ENCODE results near the gene PDE4C.

Gene PDE4C

GRCh38 chr19:18253716-18254115 lies 27.5 kb upstream of the PDE4C start:
- TF ChIP-seq ISL1 (CRISPR knock-in tag; IDR thresholded peaks at IDR 0.05) (no peak), ZNF8 (CRISPR knock-in tag; IDR thresholded peaks at IDR 0.05) (no peak), ZC3H10 (CRISPR knock-in tag; IDR thresholded peaks at IDR 0.05) (no peak), CSDC2 (CRISPR knock-in tag; IDR thresholded peaks at IDR 0.05) (no peak), RARB (CRISPR knock-in tag; IDR thresholded peaks at IDR 0.05) (no peak), ESRRG (CRISPR knock-in tag; IDR thresholded peaks at IDR 0.05) (no peak), SNAI2 (CRISPR knock-in tag; IDR thresholded peaks at IDR 0.05) (no peak), BACH2 (CRISPR knock-in tag; IDR thresholded peaks at IDR 0.05; ENCODE audit: borderline replicate concordance) (no peak), GLIS3 (CRISPR knock-in tag; IDR thresholded peaks at IDR 0.05) (no peak), TOX (CRISPR knock-in tag; IDR thresholded peaks at IDR 0.05; ENCODE audit: borderline replicate concordance) (no peak), ZFP30 (CRISPR knock-in tag; IDR thresholded peaks at IDR 0.05) (no peak), TCF4 (CRISPR knock-in tag; IDR thresholded peaks at IDR 0.05; ENCODE audit: borderline replicate concordance) (no peak), ZNF565 (CRISPR knock-in tag; conservative IDR thresholded peaks at IDR 0.05; ENCODE audit: low read depth) (no peak)
- TF ChIP-seq, protein P1, sequence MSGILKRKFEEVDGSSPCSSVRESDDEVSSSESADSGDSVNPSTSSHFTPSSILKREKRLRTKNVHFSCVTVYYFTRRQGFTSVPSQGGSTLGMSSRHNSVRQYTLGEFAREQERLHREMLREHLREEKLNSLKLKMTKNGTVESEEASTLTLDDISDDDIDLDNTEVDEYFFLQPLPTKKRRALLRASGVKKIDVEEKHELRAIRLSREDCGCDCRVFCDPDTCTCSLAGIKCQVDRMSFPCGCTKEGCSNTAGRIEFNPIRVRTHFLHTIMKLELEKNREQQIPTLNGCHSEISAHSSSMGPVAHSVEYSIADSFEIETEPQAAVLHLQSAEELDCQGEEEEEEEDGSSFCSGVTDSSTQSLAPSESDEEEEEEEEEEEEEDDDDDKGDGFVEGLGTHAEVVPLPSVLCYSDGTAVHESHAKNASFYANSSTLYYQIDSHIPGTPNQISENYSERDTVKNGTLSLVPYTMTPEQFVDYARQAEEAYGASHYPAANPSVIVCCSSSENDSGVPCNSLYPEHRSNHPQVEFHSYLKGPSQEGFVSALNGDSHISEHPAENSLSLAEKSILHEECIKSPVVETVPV (CRISPR knock-in tag; IDR thresholded peaks at IDR 0.05), result no peak
- TF ChIP-seq, protein P2, sequence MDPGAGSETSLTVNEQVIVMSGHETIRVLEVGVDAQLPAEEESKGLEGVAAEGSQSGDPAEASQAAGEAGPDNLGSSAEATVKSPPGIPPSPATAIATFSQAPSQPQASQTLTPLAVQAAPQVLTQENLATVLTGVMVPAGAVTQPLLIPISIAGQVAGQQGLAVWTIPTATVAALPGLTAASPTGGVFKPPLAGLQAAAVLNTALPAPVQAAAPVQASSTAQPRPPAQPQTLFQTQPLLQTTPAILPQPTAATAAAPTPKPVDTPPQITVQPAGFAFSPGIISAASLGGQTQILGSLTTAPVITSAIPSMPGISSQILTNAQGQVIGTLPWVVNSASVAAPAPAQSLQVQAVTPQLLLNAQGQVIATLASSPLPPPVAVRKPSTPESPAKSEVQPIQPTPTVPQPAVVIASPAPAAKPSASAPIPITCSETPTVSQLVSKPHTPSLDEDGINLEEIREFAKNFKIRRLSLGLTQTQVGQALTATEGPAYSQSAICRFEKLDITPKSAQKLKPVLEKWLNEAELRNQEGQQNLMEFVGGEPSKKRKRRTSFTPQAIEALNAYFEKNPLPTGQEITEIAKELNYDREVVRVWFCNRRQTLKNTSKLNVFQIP (CRISPR knock-in tag; IDR thresholded peaks at IDR 0.05; ENCODE audit: borderline replicate concordance, low read depth), result no peak
- TF ChIP-seq, protein P3, sequence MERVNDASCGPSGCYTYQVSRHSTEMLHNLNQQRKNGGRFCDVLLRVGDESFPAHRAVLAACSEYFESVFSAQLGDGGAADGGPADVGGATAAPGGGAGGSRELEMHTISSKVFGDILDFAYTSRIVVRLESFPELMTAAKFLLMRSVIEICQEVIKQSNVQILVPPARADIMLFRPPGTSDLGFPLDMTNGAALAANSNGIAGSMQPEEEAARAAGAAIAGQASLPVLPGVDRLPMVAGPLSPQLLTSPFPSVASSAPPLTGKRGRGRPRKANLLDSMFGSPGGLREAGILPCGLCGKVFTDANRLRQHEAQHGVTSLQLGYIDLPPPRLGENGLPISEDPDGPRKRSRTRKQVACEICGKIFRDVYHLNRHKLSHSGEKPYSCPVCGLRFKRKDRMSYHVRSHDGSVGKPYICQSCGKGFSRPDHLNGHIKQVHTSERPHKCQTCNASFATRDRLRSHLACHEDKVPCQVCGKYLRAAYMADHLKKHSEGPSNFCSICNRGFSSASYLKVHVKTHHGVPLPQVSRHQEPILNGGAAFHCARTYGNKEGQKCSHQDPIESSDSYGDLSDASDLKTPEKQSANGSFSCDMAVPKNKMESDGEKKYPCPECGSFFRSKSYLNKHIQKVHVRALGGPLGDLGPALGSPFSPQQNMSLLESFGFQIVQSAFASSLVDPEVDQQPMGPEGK (CRISPR knock-in tag; IDR thresholded peaks at IDR 0.05; ENCODE audit: borderline replicate concordance), result no peak
- ATAC-seq, result no peak

- ATAC-seq, result no peak
Measured at GRCh38 chr19:18253130-18253529, 26.9 kb upstream of the PDE4C start.

GRCh38 chr19:18252370-18252717 lies 26.1 kb upstream of the PDE4C start:
- TF ChIP-seq ZFP3 (CRISPR knock-in tag; IDR thresholded peaks at IDR 0.05), result no peak
- TF ChIP-seq ESRRG (CRISPR knock-in tag; IDR thresholded peaks at IDR 0.05), result no peak
- no peak for TF ChIP-seq SNAI2 (CRISPR knock-in tag; IDR thresholded peaks at IDR 0.05)
- TF ChIP-seq ZC3H10 (CRISPR knock-in tag; IDR thresholded peaks at IDR 0.05), result no peak
- TF ChIP-seq, protein P2 (CRISPR knock-in tag; IDR thresholded peaks at IDR 0.05; ENCODE audit: borderline replicate concordance, low read depth), result no peak
- no peak for TF ChIP-seq ZNF8 (CRISPR knock-in tag; IDR thresholded peaks at IDR 0.05)
- TF ChIP-seq ZNF70 (CRISPR knock-in tag; IDR thresholded peaks at IDR 0.05), result no peak
- no peak for TF ChIP-seq TCF4 (CRISPR knock-in tag; IDR thresholded peaks at IDR 0.05; ENCODE audit: borderline replicate concordance)
- TF ChIP-seq ZNF565 (CRISPR knock-in tag; conservative IDR thresholded peaks at IDR 0.05; ENCODE audit: low read depth), result no peak
- TF ChIP-seq ISL1 (CRISPR knock-in tag; IDR thresholded peaks at IDR 0.05), result no peak
- TF ChIP-seq GLIS3 (CRISPR knock-in tag; IDR thresholded peaks at IDR 0.05), result no peak
- TF ChIP-seq, protein P1 (CRISPR knock-in tag; IDR thresholded peaks at IDR 0.05), result no peak
- TF ChIP-seq, protein P3 (CRISPR knock-in tag; IDR thresholded peaks at IDR 0.05; ENCODE audit: borderline replicate concordance), result no peak
- ATAC-seq, result no peak

More at GRCh38 chr19:18253130-18253529, 26.9 kb upstream of the PDE4C start:
- TF ChIP-seq CSDC2 (CRISPR knock-in tag; IDR thresholded peaks at IDR 0.05) (no peak), GLIS3 (CRISPR knock-in tag; IDR thresholded peaks at IDR 0.05) (no peak), ZNF565 (CRISPR knock-in tag; conservative IDR thresholded peaks at IDR 0.05; ENCODE audit: low read depth) (no peak), ISL1 (CRISPR knock-in tag; IDR thresholded peaks at IDR 0.05) (no peak), ZNF70 (CRISPR knock-in tag; IDR thresholded peaks at IDR 0.05) (no peak), SNAI2 (CRISPR knock-in tag; IDR thresholded peaks at IDR 0.05) (no peak), TCF4 (CRISPR knock-in tag; IDR thresholded peaks at IDR 0.05; ENCODE audit: borderline replicate concordance) (no peak), ZNF8 (CRISPR knock-in tag; IDR thresholded peaks at IDR 0.05) (no peak), RARB (CRISPR knock-in tag; IDR thresholded peaks at IDR 0.05) (no peak), ZFP30 (CRISPR knock-in tag; IDR thresholded peaks at IDR 0.05) (no peak), OSR1 (CRISPR knock-in tag; IDR thresholded peaks at IDR 0.05) (no peak)
- TF ChIP-seq, protein P1 (CRISPR knock-in tag; IDR thresholded peaks at IDR 0.05), result no peak
- TF ChIP-seq, protein P3 (CRISPR knock-in tag; IDR thresholded peaks at IDR 0.05; ENCODE audit: borderline replicate concordance), result no peak

Data from SK-N-SH treated with all-trans-retinoic acid at 6 μM for 48 hours (cell line).